ENCODE measurements around the gene PHOX2B. TPM values are rescaled to one million over a fixed set of nuclear protein-coding genes. Genes with fewer than 3 reads are reported as not detected.

The PHOX2B gene
- total RNA-seq, 2 experiments from 2014 or later = not detected

GRCh38 chr4:41725254-41725653 is 23.3 kb downstream of the PHOX2B start:
- H3K27me3 Mint-ChIP-seq = peaks cover 36% of the 10 kb centered on the region
- no peaks in the 10 kb centered on the region for H3K4me1 ChIP-seq (ENCODE audit: insufficient read depth, low read length)

GRCh38 chr4:41723286-41723685 is 25.2 kb downstream of the PHOX2B start:
- intact Hi-C loops (cut with DNase I, micrococcal nuclease) = no loop called here
- TF ChIP-seq CTCF (IDR thresholded peaks at IDR 0.05) = no peak
- Mint-ChIP-seq H3K4me3 (no peak overlapping the region), H3K27me3 (peaks cover 30% of the 10 kb centered on the region), H3K4me1 (ENCODE audit: low read depth) (no peaks in the 10 kb centered on the region), H3K27ac (no peak overlapping the region), H3K9me3 (peaks cover 4% of the 10 kb centered on the region), H3K36me3 (ENCODE audit: low read depth) (no peaks in the 10 kb centered on the region)
- Histone ChIP-seq H3K27ac (ENCODE audit: low read depth in 1 of 2, low read length in 2 of 2) (no peak overlapping the region), H3K9me3 (ENCODE audit: control insufficient read depth in 1 of 2, insufficient read depth in 1 of 2, low read length in 2 of 2) (peaks cover 0 to 8% of the 10 kb centered on the region in 2 experiments), H3K27me3 (ENCODE audit: control insufficient read depth in 1 of 2, insufficient read depth in 2 of 2, low read length in 2 of 2) (no peaks in the 10 kb centered on the region), H3K4me1 (ENCODE audit: insufficient read depth, low read length) (no peaks in the 10 kb centered on the region), H3K4me3 (ENCODE audit: low read length) (no peak overlapping the region), H3K36me3 (ENCODE audit: insufficient read depth, low read length) (no peaks in the 10 kb centered on the region)
- CTCF ChIA-PET = no interaction called here
- DNase-seq (no peak), ATAC-seq (ENCODE audit: poor library complexity) (no peak)
- POLR2A ChIA-PET = no interaction called here

More at GRCh38 chr4:41725254-41725653, 23.3 kb downstream of the PHOX2B start:
- Mint-ChIP-seq H3K27ac (no peak overlapping the region), H3K36me3 (ENCODE audit: low read depth) (no peaks in the 10 kb centered on the region), H3K4me3 (no peak overlapping the region), H3K4me1 (ENCODE audit: low read depth) (no peaks in the 10 kb centered on the region), H3K9me3 (peaks cover 4% of the 10 kb centered on the region)
- ATAC-seq (ENCODE audit: poor library complexity) (no peak), DNase-seq (no peak)
- Histone ChIP-seq H3K4me3 (ENCODE audit: low read length) (no peak overlapping the region), H3K9me3 (ENCODE audit: control insufficient read depth in 1 of 2, insufficient read depth in 1 of 2, low read length in 2 of 2) (peaks cover 0 to 8% of the 10 kb centered on the region in 2 experiments), H3K27me3 (ENCODE audit: control insufficient read depth in 1 of 2, insufficient read depth in 2 of 2, low read length in 2 of 2) (peaks cover 0 to 4% of the 10 kb centered on the region in 2 experiments), H3K36me3 (ENCODE audit: insufficient read depth, low read length) (no peaks in the 10 kb centered on the region), H3K27ac (ENCODE audit: low read depth in 1 of 2, low read length in 2 of 2) (no peak overlapping the region)
- intact Hi-C loops (cut with DNase I, micrococcal nuclease) = no loop called here
- ChIA-PET CTCF (no interaction called here), POLR2A (no interaction called here)
- TF ChIP-seq CTCF (IDR thresholded peaks at IDR 0.05) = no peak

- intact Hi-C loops (cut with DNase I, micrococcal nuclease) = no loop called here
- H3K27ac Mint-ChIP-seq = no peak overlapping the region
- no peak overlapping the region for H3K4me3 ChIP-seq (ENCODE audit: low read length)
- H3K4me3 Mint-ChIP-seq = no peak overlapping the region
- H3K4me1 ChIP-seq (ENCODE audit: insufficient read depth, low read length) = no peaks in the 10 kb centered on the region
- H3K9me3 Mint-ChIP-seq = peaks cover 4% of the 10 kb centered on the region
- ChIA-PET POLR2A (no interaction called here), CTCF (no interaction called here)
- peaks cover 0 to 8% of the 10 kb centered on the region in 2 experiments for H3K9me3 ChIP-seq (ENCODE audit: control insufficient read depth in 1 of 2, insufficient read depth in 1 of 2, low read length in 2 of 2)
- H3K27ac ChIP-seq (ENCODE audit: low read depth in 1 of 2, low read length in 2 of 2) = no peak overlapping the region
- H3K36me3 Mint-ChIP-seq (ENCODE audit: low read depth) = no peaks in the 10 kb centered on the region
- no peaks in the 10 kb centered on the region for H3K36me3 ChIP-seq (ENCODE audit: insufficient read depth, low read length)
- H3K27me3 Mint-ChIP-seq = peaks cover 23% of the 10 kb centered on the region
- ATAC-seq (ENCODE audit: poor library complexity) = no peak
- no peaks in the 10 kb centered on the region for H3K4me1 Mint-ChIP-seq (ENCODE audit: low read depth)
- no peak for DNase-seq
- no peak for TF ChIP-seq CTCF (IDR thresholded peaks at IDR 0.05)
- no peaks in the 10 kb centered on the region for H3K27me3 ChIP-seq (ENCODE audit: control insufficient read depth in 1 of 2, insufficient read depth in 2 of 2, low read length in 2 of 2)
Observed at GRCh38 chr4:41722181-41722580, 26.3 kb downstream of the PHOX2B start.

All from CD4-positive, alpha-beta T cell (primary cell).